ENCODE data around the gene HIRIP3.

Gene HIRIP3

GRCh38 chr16:29999605-30000004 is 4.2 kb upstream of the HIRIP3 start:
- DNase-seq (ENCODE audit: low read depth in 3 of 3), result no peak

GRCh38 chr16:29996766-29997250 is 1.4 kb upstream of the HIRIP3 start:
- no peak for DNase-seq (ENCODE audit: low read depth in 3 of 3)

GRCh38 chr16:29995911-29996765 is 721 bp upstream of the HIRIP3 start, which contains the start of gene INO80E:
Gene INO80E, plus strand, starts transcription at chr16:29996241. Its CDS starts 70 bp downstream, at chr16:29996311.
- peak; percentile 98 to 99 (median 99) for DNase-seq (ENCODE audit: low read depth in 3 of 3)

GRCh38 chr16:29994600-29995323 is 655 bp downstream of the HIRIP3 start:
- peak; percentile 52 to 72 (median 57) for DNase-seq (ENCODE audit: low read depth in 3 of 3)

- DNase-seq (ENCODE audit: low read depth in 3 of 3), result no peak
These were observed 1.4 kb downstream of the HIRIP3 start for GRCh38 chr16:29993903-29994599.

- no peak for DNase-seq (ENCODE audit: low read depth in 3 of 3)
These were observed 2.1 kb downstream of the HIRIP3 start for GRCh38 chr16:29993191-29993902.

- no peak for DNase-seq (ENCODE audit: low read depth in 3 of 3)
These were observed 3.0 kb downstream of the HIRIP3 start for GRCh38 chr16:29992344-29992967.

GRCh38 chr16:29991571-29991904 is 3.9 kb downstream of the HIRIP3 start:
- DNase-seq (ENCODE audit: low read depth in 3 of 3), result no peak

GRCh38 chr16:29990883-29991570 is 4.4 kb downstream of the HIRIP3 start:
- DNase-seq (ENCODE audit: low read depth in 3 of 3), result no peak

- no peak for DNase-seq (ENCODE audit: low read depth in 3 of 3)
These were observed 5.4 kb downstream of the HIRIP3 start for GRCh38 chr16:29990034-29990433.

- DNase-seq (ENCODE audit: low read depth in 3 of 3), result no peak
These were observed 6.1 kb downstream of the HIRIP3 start for GRCh38 chr16:29989111-29989858.

- no peak for DNase-seq (ENCODE audit: low read depth in 3 of 3)
These were observed 6.9 kb downstream of the HIRIP3 start for GRCh38 chr16:29988346-29989075.

- DNase-seq (ENCODE audit: low read depth in 3 of 3), result no peak
These were observed 7.9 kb downstream of the HIRIP3 start for GRCh38 chr16:29987371-29988085.

- DNase-seq (ENCODE audit: low read depth in 3 of 3), result no peak
These were observed 8.5 kb downstream of the HIRIP3 start for GRCh38 chr16:29986931-29987330.

- DNase-seq (ENCODE audit: low read depth in 3 of 3), result no peak
These were observed 9.2 kb downstream of the HIRIP3 start for GRCh38 chr16:29986231-29986630.

- no peak for DNase-seq (ENCODE audit: low read depth in 3 of 3)
These were observed 10.1 kb downstream of the HIRIP3 start for GRCh38 chr16:29985271-29985811.

GRCh38 chr16:29984764-29985147 is 10.7 kb downstream of the HIRIP3 start:
- DNase-seq (ENCODE audit: low read depth in 3 of 3), result no peak

GRCh38 chr16:29984137-29984763 is 11.2 kb downstream of the HIRIP3 start:
- DNase-seq (ENCODE audit: low read depth in 3 of 3), result no peak
